OCI-LY7 (cell line): ENCODE results near the gene FARP2.

Experiments used
- CTCF ChIP-seq: fragments of 200-600 bp; sonication (generic); conservative IDR thresholded peaks from 2 replicates; pipeline ENCODE4 v1.5.1; 2014; ENCODE audit warnings: mild to moderate bottlenecking, antibody characterized with exemption, low read length, moderate library complexity, mixed read lengths
- EZH2phosphoT487 ChIP-seq: fragments of 200-600 bp; sonication (generic); IDR thresholded peaks from 2 replicates; pipeline ENCODE4 v1.6.1; 2018; ENCODE audit warnings: low read depth, borderline replicate concordance, mild to moderate bottlenecking, mixed run types, antibody characterized with exemption, low read length, moderate library complexity, mixed read lengths

GRCh38 chr2:241415196-241415595 lies 59.1 kb downstream of the FARP2 start:
- no peak for TF ChIP-seq CTCF
- TF ChIP-seq EZH2phosphoT487, result no peak
